ENCODE data around the gene PAX3.
A peak's percentile ranks its signal among the peaks of the same experiment; 100 is the strongest.
"Not testable (repeated sequence)": the region's sequence is repeated elsewhere in the genome, so short reads cannot be mapped to it uniquely, and the experiment has no call there.

The PAX3 gene

GRCh38 chr2:222205136-222205535, 93.7 kb downstream of the PAX3 start:
- DNase-seq, result no peak

- DNase-seq, result peak; percentile 50
Observed at GRCh38 chr2:222203041-222203440, 95.8 kb downstream of the PAX3 start.

GRCh38 chr2:222196159-222196558, 102.6 kb downstream of the PAX3 start:
- DNase-seq, result no peak

GRCh38 chr2:222194669-222195068, 104.1 kb downstream of the PAX3 start:
- no peak for DNase-seq

- DNase-seq, result no peak
Observed at GRCh38 chr2:222193328-222193983, 105.3 kb downstream of the PAX3 start.

- no peak for DNase-seq
Observed at GRCh38 chr2:222180619-222181018, 118.2 kb downstream of the PAX3 start.

GRCh38 chr2:222179592-222179991, 119.2 kb downstream of the PAX3 start:
- no peak for DNase-seq

- DNase-seq, result no peak
Observed at GRCh38 chr2:222178450-222178849, 120.3 kb downstream of the PAX3 start.

GRCh38 chr2:222176890-222177289, 121.9 kb downstream of the PAX3 start:
- no peak for DNase-seq

GRCh38 chr2:222174450-222174849, 124.3 kb downstream of the PAX3 start:
- no peak for DNase-seq

- DNase-seq, result peak; percentile 41
Observed at GRCh38 chr2:222169346-222169745, 129.5 kb downstream of the PAX3 start.

GRCh38 chr2:222167762-222168161, 131.0 kb downstream of the PAX3 start:
- no peak for DNase-seq

- DNase-seq, result no peak
Observed at GRCh38 chr2:222160944-222161343, 137.9 kb downstream of the PAX3 start.

GRCh38 chr2:222160125-222160524, 138.7 kb downstream of the PAX3 start:
- no peak for DNase-seq

- DNase-seq, result no peak
Observed at GRCh38 chr2:222159221-222159620, 139.6 kb downstream of the PAX3 start.

GRCh38 chr2:222155003-222155664, 143.7 kb downstream of the PAX3 start:
- not testable (repeated sequence) for DNase-seq

Data from kidney glomerular epithelial cell (primary cell).